WI38 (cell line): ENCODE data around the gene CD59.

Experiments used
- H3K4me3 ChIP-seq: 2 replicates; pipeline ENCODE4 v1.5.1; 2011; ENCODE audit warnings: low read depth, mild to moderate bottlenecking, control low read depth, low read length
- CTCF ChIP-seq: IDR thresholded peaks from 2 replicates; pipeline ENCODE4 v1.5.1; 2012; ENCODE audit warnings: low read depth, mild to moderate bottlenecking, control low read depth, low read length

CD59 gene

DNA sequence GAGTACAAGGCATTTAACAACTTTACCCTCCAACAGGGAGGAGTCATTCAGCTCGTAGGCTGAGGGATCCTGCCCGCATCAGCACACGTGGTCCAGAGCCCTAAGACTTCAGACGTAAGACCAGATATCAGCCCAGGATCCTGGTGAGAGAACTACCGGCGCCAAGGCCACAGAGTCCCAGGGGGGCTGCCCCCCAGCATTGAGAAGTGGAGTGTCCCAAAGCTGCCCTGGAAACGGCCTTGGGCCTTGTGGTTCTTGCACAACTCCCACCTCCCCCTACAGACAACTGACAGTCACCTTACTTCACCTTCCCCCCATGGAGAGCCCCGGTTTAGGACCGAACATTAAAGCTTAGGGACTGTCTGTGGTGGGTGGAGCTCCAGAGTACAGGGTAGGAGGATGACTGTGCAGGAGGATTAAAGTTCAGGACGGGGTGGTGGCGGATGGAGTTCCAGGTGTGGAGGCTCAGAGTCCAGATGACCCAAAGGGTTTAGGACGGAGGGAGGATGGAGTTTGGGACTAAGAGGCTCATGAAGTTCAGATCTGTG is 36.6 kb downstream of the CD59 start:
- no peak overlapping the region for H3K4me3 ChIP-seq

GRCh38 chr11:33698921-33699320 is 37.3 kb downstream of the CD59 start:
- H3K4me3 ChIP-seq, result no peak overlapping the region
- no peak for TF ChIP-seq CTCF

More for the DNA sequence above, 36.6 kb downstream of the CD59 start:
- no peak for TF ChIP-seq CTCF

- no peak overlapping the region for H3K4me3 ChIP-seq
- no peak for TF ChIP-seq CTCF
Observed at GRCh38 chr11:33697997-33698396, 38.2 kb downstream of the CD59 start.

DNA sequence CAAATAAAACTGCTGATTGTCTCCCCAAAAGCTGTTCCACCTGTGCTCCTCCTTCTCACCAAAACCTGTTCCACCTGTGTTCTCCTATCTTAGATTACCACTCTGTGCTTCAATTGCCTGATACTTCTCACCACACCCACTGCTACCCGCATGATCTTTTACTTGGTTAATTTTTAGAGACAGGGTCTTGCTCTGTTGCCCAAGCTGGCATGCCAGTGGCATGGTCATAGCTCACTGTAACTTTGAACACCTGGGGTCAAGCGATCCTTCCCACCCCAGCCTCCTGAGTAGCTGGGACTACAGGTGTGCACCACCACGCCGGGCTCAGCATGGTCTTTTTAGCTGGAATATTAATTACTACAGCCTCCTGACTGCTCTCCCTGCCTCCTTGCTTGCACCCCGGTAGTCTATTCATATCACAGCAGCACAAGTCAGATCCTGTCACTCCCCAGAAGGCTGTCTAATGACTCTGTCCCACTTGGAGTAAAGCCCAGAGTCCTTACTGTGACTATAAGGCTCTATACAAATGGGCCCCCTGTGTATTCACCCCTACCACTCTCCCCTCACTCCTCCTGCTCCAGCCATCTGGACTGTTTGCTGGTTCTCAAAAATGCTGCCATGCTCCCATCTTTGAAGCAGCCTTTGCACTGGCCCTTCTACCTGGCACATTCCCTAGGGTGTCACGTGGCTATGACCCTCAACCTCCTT is 39.1 kb downstream of the CD59 start:
- H3K4me3 ChIP-seq, result no peak overlapping the region
- TF ChIP-seq CTCF, result no peak

GRCh38 chr11:33696411-33696810 is 39.8 kb downstream of the CD59 start:
- H3K4me3 ChIP-seq, result no peak overlapping the region
- no peak for TF ChIP-seq CTCF

- TF ChIP-seq CTCF, result no peak
- no peak overlapping the region for H3K4me3 ChIP-seq
Observed at GRCh38 chr11:33695051-33695566, 41.1 kb downstream of the CD59 start.

DNA sequence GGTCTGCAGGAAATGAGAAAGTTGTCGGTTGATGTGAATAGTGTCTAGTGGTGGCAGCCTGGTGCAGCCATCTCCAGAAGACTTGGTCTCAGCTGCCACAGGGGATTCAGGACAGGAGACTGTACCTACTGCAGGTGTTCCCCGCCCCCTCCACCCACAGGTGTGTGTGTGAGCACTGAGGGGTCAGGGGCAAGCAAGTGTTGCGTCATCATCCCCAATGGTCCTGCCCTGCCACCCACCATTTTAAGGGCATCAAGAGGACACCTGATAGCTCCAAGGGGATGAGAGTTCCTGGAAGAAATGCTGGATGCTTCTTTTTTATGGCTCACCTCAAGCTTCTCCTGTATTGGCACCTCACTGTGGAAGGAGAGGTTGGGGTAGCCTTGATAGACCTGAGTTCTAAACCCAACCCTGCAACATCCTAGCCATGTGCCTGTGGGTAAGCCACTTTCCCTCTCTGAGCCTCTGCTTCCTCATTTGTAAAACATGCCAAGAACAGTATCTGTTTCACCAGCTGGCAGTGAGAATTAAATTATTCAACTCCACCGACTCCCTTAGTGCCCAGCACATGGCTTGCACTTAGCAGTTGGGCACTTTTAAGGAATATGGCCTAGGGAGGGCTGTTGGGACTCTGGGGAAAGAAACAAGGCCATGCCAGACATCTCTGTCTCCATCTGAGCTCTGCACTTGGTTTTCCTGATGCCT is 41.7 kb downstream of the CD59 start:
- no peak for TF ChIP-seq CTCF
- no peak overlapping the region for H3K4me3 ChIP-seq
